ENCODE measurements around the gene UFC1. TPM values are rescaled to one million over a fixed set of nuclear protein-coding genes. Genes with fewer than 3 reads are reported as not detected.

Gene UFC1
- total and polyA plus RNA-seq, 2 of the 13 experiments (the other 11 are each of a cell fraction or from before 2014, with no cell fraction given) = 72.8 to 85.2 TPM

DNA sequence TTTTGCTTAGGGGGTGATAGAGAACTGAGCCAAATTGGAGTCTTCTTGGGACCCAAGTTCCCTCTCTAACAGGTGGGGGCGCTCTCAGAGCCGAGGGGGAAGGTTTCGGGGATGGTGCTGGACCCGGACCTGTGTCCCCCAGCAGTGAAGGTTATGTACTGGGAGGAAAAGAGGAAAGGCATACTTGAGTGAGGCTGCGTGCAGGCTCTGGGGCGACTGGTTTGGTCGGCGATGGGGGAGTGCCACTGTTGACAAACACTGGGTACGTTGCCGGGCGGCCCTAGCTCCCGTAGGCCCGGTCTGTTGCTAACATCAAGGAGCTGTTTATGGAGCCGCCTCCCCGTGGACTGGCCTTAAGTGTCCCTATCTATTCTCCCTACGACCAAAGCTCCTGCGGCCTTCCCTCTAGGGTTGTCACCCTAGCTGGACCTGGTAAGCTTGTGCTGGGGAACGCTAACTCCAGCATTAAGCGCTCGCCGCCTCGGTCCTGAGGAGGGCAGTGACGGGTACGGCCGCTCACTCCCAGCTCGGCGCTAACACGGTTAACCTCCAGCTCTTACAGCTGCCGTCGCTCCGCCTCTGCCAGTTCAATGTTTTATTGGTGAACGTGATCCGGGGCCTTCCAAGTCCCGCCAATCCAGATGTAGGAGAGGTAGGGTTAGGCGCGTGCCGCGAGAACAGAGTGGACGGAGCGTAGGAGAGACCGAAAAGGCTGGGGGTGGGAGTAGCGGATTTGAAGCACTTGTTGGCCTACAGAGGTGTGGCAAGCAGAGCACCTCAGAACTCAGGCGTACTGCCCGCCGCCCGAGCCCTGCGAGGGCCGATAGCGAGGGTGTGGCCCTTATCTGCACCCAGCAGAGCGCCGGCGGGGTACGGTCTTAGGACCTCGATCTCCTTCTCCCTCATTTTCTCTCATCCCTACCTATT, 12.2 kb downstream of the UFC1 start, which contains the start of gene PPOX (continued):
- no peak for TF ChIP-seq ZNF136 (CRISPR knock-in tag; IDR thresholded peaks at IDR 0.05; ENCODE audit: low read depth)
- peak; percentile 80 for TF ChIP-seq HOXA5 (CRISPR knock-in tag; IDR thresholded peaks at IDR 0.05)
- TF ChIP-seq RAD21 (CRISPR knock-in tag; IDR thresholded peaks at IDR 0.05) = no peak
- TF ChIP-seq ZNF773 (CRISPR knock-in tag; IDR thresholded peaks at IDR 0.05; ENCODE audit: borderline replicate concordance) = 0 out of 2 replicates have a peak, but pooled peaks have one; percentile 22
- TF ChIP-seq ZNF740 (CRISPR knock-in tag; IDR thresholded peaks at IDR 0.05) = no peak
- peak; percentile 85 for TF ChIP-seq PHF21A (CRISPR knock-in tag; IDR thresholded peaks at IDR 0.05)
- TF ChIP-seq CENPX (CRISPR knock-in tag; IDR thresholded peaks at IDR 0.05) = no peak
- TF ChIP-seq, protein P1, sequence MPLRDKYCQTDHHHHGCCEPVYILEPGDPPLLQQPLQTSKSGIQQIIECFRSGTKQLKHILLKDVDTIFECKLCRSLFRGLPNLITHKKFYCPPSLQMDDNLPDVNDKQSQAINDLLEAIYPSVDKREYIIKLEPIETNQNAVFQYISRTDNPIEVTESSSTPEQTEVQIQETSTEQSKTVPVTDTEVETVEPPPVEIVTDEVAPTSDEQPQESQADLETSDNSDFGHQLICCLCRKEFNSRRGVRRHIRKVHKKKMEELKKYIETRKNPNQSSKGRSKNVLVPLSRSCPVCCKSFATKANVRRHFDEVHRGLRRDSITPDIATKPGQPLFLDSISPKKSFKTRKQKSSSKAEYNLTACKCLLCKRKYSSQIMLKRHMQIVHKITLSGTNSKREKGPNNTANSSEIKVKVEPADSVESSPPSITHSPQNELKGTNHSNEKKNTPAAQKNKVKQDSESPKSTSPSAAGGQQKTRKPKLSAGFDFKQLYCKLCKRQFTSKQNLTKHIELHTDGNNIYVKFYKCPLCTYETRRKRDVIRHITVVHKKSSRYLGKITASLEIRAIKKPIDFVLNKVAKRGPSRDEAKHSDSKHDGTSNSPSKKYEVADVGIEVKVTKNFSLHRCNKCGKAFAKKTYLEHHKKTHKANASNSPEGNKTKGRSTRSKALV (CRISPR knock-in tag; IDR thresholded peaks at IDR 0.05) = no peak
- TF ChIP-seq TCF7L2 (IDR thresholded peaks at IDR 0.05; ENCODE audit: low read depth, low read length) = no peak
- TF ChIP-seq ZFP36L1 (CRISPR knock-in tag; IDR thresholded peaks at IDR 0.05) = peak; percentile 64
- TF ChIP-seq ZBTB14 (CRISPR knock-in tag; IDR thresholded peaks at IDR 0.05) = no peak
- no peak for TF ChIP-seq ZNF180 (CRISPR knock-in tag; IDR thresholded peaks at IDR 0.05; ENCODE audit: borderline replicate concordance, low read depth)
- TF ChIP-seq ZNF547 (CRISPR knock-in tag; IDR thresholded peaks at IDR 0.05) = no peak; the same call in 1 of the 2 replicates
- TF ChIP-seq SRSF4 (IDR thresholded peaks at IDR 0.05; ENCODE audit: low read depth, low read length, poor library complexity, severe bottlenecking) = no peak
- TF ChIP-seq YEATS4 (CRISPR knock-in tag; IDR thresholded peaks at IDR 0.05; ENCODE audit: borderline replicate concordance) = peak; percentile 84
- TF ChIP-seq ZNF256 (CRISPR knock-in tag; conservative IDR thresholded peaks at IDR 0.05) = 0 out of 2 replicates have a peak, but pooled peaks have one; percentile 62
- no peak for TF ChIP-seq ZNF766 (CRISPR knock-in tag; IDR thresholded peaks at IDR 0.05; ENCODE audit: borderline replicate concordance)
- TF ChIP-seq MED8 (CRISPR knock-in tag; IDR thresholded peaks at IDR 0.05; ENCODE audit: insufficient replicate concordance) = peak; percentile 59
- no peak for TF ChIP-seq PCBP1 (IDR thresholded peaks at IDR 0.05; ENCODE audit: borderline replicate concordance, low read depth, low read length)
- peak; percentile 64 for TF ChIP-seq GABPB1 (CRISPR knock-in tag; IDR thresholded peaks at IDR 0.05)
- TF ChIP-seq REXO4 (CRISPR knock-in tag; IDR thresholded peaks at IDR 0.05; ENCODE audit: borderline replicate concordance) = no peak
- no peak for TF ChIP-seq HNRNPL (IDR thresholded peaks at IDR 0.05; ENCODE audit: low read depth, low read length)
- 0 out of 2 replicates have a peak, but pooled peaks have one; percentile 22 for TF ChIP-seq ZMAT3 (CRISPR knock-in tag; conservative IDR thresholded peaks at IDR 0.05)
- TF ChIP-seq ZSCAN21 (CRISPR knock-in tag; IDR thresholded peaks at IDR 0.05; ENCODE audit: borderline replicate concordance) = 0 out of 2 replicates have a peak, but pooled peaks have one; percentile 58
- no peak for TF ChIP-seq MBD4 (IDR thresholded peaks at IDR 0.05; ENCODE audit: borderline replicate concordance, low read length)
- no peak for TF ChIP-seq FOXA1 (IDR thresholded peaks at IDR 0.05)
- TF ChIP-seq FOXA1 (CRISPR knock-in tag; IDR thresholded peaks at IDR 0.05) = peak; percentile 65

All from HepG2 (cell line).